Body of pancreas (tissue), 4 donors: ENCODE data around the gene VEGFB.

Experiments used
- POLR2A ChIP-seq, 3 donors: fragments of 450-650 bp; IDR thresholded peaks; one replicate each; pipeline ENCODE4 v1.6.1; 2016; ENCODE audit warnings: antibody characterized with exemption in 3 of 3, mild to moderate bottlenecking in 2 of 3
- TF ChIP-seq, protein P1 (sequence below), 7 experiments: fragments of 450-650 bp in 4 of 7; fragments of 200-600 bp in 3 of 7; sonication (generic) in 3 of 7; IDR thresholded peaks; one replicate each; pipeline ENCODE4 v1.5.1; 2016 to 2019; ENCODE audit warnings: antibody characterized with exemption in 7 of 7

DNA sequence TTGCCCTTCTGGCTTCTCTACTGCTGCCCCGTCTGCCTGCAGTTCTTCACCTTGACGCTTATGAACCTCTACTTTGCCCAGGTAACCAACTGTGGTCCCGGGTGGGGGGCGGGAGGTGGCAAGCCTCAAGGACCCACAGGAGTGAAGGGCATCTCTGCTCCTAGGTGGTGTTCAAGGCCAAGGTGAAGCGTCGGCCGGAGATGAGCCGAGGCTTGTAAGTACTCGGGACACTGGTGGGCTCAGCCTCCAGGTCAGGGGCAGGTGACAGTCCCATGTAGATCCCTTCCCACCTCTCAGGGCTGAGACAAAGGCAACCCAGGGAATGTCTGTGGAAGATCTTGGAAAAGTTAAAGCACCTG, 52.4 kb downstream of the VEGFB start:
- TF ChIP-seq, protein P1, sequence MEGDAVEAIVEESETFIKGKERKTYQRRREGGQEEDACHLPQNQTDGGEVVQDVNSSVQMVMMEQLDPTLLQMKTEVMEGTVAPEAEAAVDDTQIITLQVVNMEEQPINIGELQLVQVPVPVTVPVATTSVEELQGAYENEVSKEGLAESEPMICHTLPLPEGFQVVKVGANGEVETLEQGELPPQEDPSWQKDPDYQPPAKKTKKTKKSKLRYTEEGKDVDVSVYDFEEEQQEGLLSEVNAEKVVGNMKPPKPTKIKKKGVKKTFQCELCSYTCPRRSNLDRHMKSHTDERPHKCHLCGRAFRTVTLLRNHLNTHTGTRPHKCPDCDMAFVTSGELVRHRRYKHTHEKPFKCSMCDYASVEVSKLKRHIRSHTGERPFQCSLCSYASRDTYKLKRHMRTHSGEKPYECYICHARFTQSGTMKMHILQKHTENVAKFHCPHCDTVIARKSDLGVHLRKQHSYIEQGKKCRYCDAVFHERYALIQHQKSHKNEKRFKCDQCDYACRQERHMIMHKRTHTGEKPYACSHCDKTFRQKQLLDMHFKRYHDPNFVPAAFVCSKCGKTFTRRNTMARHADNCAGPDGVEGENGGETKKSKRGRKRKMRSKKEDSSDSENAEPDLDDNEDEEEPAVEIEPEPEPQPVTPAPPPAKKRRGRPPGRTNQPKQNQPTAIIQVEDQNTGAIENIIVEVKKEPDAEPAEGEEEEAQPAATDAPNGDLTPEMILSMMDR (IDR thresholded peaks at IDR 0.05), result no peak
- no peak for TF ChIP-seq POLR2A (IDR thresholded peaks at IDR 0.05)
